OCI-M1 (cell line): ENCODE results near the gene DCST1.

Source experiments
- DNase-seq: peaks from one replicate; lab custom pipeline; 2025; lab: John Stamatoyannopoulos, UW

Gene DCST1

DNA sequence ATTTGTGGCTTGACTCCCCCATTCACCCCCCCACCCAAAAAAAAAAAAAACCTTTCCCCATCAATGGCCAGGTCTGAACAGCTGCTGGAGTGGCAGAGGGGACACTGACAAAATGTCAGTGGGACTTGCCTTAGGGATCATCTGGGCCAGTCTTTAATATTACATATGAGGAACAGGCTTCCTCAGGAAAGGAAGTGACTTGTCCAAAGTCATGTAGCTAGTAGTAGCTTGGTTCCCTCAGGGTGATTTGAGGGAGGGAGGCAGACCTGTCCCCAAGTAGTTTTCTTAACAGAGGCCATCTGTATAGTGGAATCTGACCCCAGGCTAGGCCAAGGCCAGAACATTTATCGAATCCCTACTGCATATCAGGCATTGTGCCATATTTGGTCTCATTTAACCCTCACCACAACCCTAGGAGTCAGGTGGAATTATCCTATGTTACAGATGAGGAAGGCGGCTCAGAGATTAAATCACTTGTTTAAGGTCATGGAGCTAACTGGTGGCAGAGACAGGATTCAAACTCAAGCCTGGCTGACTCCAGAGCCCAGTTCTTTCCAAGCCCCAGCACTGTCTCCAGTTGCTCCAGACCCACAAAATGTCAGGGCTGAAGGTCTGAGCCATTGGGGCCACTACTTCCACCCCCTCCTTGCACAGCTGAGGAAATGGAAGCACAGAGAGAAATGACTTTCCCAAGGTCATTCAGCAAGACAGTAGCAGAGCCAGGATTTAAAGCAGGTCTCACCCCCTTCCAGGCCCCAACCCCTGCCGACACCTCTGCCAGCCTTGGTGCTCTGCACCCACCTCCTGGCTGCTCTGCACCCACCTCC is 20.6 kb upstream of the DCST1 start:
- peak; percentile 71 for DNase-seq

DNA sequence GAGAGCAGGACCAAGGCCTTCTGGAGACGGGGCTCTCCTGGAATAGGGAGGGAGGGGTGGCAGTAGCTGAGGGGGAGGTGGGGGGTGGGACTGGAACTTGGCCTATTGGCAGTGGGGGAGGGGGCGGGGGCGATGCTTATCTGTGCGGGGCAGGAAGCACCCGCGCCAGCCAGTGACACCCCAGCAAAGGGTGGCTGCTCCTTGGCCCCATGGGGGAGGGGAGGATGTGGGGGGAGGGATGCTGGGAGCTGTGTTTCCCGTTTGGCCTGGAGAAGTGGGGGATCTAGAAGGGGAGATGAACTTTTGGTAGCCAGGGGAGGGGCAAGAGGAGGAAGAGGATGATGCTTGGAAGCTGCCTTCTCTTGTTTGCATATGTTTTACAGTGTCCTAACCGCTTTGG is 20.0 kb upstream of the DCST1 start:
- DNase-seq, result peak; percentile 59

DNA sequence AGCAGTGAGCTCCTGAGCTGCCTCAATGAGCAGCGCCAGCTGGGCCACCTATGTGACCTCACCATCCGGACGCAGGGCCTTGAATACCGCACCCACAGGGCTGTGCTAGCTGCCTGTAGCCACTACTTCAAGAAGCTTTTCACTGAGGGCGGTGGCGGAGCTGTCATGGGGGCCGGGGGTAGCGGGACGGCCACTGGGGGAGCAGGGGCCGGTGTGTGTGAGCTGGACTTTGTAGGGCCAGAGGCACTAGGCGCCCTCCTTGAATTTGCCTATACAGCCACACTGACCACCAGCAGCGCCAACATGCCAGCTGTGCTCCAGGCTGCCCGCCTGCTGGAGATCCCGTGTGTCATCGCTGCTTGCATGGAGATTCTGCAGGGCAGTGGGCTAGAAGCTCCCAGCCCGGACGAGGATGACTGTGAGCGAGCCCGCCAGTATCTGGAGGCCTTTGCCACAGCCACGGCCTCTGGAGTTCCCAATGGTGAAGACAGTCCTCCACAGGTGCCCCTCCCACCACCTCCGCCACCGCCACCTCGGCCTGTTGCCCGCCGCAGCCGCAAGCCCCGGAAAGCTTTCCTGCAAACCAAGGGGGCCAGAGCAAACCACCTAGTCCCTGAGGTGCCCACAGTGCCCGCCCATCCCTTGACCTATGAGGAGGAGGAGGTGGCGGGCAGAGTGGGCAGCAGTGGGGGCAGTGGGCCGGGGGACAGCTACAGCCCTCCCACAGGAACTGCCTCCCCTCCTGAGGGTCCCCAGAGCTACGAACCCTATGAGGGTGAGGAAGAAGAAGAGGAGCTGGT is 18.7 kb upstream of the DCST1 start:
- no peak for DNase-seq

DNA sequence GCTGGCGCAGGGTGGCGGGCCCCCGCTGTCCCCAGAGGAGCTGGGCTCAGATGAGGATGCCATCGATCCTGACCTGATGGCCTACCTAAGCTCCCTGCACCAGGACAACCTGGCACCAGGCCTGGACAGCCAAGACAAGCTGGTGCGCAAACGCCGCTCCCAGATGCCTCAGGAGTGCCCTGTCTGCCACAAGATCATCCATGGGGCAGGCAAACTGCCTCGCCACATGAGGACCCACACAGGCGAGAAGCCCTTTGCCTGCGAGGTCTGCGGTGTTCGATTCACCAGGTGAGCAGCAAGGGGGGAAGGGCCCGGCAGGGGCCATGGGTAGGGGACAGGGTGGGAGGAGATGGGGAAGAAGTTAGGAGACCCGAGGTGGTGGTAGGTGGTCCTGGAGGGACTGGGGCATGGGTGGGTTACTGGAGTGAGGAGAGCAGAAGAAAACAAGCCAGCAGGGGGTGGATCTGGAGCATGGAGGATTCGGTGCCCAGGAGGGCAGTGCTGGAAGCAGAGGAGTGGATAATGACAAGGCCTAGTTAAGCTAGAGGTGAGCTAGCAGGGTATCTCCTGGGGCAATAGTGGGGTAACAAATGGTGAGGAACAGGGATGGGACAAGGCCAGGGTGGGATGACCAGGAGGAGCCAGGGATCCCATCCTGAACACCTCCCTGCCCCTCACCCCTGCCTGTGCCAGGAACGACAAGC is 17.9 kb upstream of the DCST1 start:
- no peak for DNase-seq

DNA sequence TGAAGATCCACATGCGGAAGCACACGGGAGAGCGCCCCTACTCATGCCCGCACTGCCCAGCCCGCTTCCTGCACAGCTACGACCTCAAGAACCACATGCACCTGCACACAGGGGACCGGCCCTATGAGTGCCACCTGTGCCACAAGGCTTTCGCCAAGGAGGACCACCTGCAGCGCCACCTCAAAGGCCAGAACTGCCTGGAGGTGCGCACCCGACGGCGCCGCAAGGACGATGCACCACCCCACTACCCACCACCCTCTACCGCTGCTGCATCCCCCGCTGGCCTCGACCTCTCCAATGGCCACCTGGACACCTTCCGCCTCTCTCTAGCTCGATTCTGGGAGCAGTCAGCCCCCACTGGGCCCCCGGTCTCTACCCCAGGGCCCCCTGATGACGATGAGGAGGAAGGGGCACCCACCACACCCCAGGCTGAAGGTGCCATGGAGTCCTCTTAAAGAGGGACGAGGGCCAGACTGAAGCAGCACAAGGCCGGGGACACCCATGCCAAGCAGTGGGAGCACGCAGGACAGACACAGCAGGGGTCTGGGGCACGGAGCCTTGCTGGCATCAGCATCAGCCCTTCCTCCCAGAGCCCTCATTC is 17.3 kb upstream of the DCST1 start:
- no peak for DNase-seq

DNA sequence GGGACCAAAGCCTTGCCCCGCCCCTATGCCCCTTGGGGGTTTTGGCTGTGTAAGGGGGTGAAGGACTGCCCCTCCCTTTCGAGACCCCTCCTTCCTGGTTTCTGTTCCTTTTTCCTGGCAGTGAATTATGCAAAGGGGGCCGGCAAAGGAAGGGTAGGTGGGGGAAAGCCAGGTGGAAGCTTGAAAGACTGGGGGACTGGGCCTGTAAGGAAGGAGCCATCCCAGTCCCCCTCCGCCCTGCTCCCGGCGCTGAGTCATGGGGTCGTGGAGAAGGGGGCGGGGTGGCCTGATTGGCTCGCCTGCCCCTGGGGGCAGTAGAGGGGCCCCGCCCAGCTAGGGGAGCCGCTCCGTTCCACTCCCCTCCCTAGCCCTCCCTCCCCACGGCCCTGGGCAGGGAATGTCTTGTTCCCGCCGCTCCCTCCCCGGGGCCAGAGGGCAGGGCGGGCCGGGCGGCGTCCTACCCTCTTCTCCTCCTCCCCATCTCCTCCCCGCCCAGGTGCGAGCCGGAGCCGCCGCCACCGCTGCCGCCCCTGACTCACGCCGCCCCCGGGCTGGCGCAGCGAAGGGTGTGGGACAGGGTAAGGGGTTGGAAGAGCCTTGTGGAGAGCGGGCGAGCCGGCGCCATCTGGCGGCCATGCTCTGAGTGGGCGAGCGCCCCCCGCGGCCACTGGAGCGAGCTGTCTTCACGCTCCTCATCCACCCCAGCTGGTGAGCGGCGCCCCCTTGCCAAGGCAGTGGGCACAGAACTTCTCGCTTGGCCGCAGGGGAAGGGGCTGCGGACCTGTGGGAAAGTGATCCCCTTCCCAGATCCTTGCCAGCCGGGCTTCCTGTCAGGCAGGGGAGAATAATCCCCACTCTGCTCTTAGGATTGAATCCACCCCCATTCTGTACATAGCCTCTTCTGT is 16.3 kb upstream of the DCST1 start:
- DNase-seq, result peak; percentile 98

DNA sequence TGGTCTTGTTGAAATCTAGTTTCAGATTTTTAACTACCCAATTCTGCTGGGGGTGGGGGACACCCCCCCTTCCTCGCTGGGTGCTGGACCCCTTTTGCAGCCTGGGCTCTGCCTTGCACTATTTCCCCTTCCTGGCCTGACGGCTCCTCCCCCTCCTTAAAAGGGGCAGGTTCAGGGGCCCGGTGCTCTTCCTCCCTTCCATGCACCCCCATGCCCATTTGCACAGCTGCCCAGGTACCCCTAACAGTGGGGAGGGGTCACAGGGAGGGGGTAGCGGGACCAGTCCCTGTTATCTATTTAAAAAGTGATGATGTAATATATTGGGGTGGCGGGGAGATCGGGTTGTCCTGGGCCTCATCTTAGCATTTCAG is 15.7 kb upstream of the DCST1 start:
- no peak for DNase-seq

DNA sequence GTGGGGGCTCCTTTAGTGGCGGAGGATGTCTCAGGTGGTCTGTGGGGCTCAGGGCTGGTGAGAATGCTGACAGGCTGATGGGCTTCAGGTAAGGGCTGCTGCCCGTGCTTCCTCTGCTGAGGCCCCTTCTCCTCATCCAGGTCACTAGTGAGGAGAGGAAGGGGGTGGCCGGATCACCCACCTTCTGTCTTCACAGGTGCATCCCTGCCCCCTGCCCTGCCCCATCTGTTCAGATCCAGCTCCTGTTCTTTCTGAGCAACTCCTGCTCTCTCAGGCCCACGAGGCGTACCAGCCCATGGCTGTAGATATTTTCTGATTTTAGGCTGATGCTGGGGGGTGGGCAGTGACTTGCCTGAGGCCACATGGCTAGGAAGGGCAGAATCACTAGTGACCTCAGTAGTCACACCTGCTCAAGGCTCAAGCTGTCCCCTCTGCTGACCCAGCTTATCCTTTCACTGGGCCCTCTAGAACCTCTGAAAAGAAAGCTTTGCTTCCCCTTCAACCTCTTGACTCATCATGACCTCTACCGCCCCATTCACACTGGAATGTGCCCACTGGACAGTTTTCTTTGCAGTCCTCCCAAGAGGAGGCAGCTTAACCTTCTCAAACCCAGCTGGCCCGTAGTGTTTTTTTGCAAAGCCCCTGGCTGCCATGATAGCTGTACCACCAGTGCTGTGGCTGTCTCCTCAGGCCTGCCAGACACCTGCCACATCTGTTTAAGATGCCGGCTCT is 14.8 kb upstream of the DCST1 start:
- DNase-seq, result no peak

DNA sequence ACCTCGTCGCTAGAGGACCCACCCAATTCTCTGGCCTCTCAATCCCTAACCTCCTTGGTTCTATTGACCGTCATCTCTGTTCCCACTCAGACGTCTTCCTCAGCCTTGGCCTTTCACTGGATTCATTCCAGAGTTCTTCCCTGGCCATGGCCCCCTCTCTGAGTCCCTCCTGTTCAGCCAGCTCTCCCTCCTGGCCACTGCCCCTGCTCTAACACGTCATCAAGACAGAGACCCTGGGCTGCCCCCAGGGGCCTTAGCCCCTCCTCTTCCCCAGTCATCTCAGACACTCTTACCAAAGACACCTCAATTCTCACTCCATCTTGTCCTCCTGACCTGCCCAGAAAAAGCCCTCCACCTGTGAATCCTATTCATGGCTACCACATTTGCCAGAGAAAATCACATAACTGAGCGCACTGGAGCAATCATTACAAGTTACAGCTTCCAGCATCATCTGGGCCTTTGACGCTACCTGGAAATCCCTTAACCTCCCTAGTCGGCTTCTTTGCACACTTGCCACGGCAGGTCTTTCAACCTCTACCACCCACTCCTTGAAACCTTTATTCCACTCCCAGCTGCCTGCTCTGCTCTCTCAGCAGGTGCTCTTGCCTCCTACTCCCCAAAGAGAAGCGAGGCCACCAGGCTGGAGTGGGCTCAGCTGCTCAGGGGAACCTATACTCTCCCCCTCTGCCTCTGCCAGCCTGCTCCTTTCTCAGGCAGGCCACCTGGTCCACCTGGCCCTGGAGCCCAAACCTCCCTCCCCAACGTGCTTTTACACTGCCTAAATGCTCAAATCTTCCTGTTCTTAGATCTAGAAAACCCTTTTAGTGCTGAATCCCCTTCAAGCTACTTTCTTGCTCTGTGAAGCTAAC is 14.0 kb upstream of the DCST1 start:
- no peak for DNase-seq

DNA sequence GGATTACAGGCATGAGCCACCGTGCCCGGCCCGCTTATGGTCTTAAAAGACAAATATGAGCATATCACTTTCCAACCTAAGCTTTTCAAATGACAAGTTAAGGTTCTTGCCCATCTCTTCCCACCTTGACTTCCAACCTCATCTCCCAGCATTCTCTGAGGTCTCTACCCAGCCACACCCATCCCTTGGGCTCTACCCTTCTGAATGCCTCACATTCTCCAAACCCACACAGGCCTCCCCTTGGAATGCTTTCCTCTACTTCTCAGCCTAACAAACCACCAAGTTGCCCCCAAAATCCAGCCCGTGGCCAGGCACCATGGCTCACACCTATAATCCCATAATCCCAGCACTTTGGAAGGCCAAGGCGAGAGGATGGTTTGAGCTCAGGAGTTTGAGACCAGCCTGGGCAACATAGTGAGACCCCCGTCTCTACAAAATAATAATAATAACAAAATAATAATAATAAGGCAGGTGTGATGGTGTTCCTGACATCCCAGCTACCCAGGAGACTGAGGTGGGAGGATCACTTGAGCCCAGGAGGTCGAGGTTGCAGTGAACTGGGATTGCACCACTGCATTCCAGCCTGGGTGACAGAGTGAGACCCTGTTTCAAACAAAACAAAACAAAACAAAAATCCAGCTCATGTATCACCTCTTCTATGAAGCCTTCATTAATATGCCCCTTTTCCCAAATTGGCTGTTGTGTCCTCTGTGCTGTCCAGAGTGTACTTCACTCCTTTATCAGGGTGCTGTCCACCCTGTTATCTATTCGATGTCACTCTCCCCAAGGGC is 11.3 kb upstream of the DCST1 start:
- DNase-seq, result no peak

DNA sequence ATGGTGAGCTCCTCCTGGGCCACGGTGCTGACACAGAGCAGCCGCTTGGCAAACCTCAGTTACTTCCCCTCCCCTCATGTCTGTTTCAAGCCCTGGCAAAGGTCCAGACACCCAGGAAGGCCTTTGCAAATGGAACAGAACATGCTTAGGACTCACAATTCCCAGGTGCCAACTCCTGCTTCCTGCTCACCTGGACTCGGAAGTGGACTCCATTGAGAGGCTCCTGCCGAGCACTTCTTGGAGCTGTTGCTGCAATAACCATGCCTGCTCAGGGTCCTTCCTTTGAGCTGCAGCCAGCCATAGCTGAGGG is 10.7 kb upstream of the DCST1 start:
- peak; percentile 47 for DNase-seq

DNA sequence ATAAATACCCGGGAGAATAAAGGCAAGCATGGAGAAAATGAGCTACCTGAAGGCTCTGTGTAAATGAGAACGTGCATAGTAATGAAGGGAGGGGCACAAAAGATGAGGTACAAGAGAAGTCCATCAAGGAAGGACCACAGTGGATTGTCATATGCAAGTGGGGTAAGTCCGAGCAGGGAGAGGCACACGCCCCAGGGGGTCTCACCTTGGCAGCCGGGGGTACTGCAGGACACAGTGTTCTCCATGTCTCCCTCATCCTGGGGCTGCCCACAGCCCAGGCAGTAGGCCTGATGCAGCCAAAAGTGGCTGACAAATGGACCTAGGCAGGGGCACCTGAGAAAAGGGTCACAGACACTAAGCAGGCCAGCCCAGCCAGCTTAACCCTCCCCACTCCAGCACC is 10.0 kb upstream of the DCST1 start:
- no peak for DNase-seq

DNA sequence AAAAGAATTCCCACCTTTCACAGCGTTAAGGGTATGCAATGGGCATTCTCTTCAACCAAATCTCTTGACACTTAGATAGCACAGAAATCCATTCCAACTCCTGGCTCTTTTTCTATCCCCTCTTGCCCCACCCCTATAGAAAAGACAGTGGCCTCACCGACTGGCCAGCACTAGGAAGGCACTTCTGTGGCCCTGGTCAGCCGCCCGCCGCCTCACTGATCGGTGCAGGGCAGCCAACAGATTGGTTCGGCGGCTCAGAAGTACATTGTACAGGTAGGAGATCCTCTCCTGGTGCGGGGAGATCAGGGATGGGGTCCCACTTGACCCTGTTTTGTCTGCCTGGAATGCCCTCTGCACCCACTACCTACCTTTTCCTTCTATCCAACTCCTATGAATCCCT is 9.3 kb upstream of the DCST1 start:
- DNase-seq, result no peak

DNA sequence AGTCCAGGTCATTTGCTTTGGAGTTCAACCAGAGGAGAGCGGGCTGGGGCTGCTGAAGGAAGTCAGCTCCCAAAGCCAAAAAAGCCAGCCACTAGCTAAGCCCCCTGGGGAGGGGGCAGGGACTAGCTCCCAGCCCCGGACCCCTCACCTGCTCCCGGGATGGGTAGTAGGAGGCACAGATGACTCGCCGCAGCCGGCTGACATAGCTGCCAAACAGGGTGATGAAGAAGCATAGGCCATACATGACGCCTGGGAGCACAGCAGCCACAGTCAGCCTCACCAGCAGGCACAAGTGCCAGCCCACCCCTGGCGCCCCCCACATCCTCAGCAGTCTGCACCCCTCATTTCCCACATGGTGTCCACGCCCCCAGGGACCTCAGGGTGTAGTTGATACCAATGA is 7.5 kb upstream of the DCST1 start:
- DNase-seq, result no peak

DNA sequence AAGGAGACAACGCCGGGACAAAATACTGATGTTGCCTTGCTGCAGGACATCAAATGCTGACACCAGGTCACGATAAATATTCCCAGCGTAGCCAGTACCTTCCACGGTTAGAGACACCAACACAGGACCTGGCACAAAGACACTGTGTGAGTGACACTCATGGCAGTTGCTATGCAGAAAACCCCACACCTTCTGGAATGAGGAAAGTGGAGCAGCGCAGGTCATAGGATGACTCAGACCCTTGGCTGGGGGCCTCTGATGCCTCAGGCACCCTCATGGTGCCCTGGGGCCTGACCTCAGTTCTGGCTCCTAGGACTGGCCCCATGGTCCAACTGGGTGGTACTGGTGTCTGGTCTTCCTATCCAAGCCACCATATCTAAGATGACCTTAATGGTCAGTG is 7.0 kb upstream of the DCST1 start:
- no peak for DNase-seq

DNA sequence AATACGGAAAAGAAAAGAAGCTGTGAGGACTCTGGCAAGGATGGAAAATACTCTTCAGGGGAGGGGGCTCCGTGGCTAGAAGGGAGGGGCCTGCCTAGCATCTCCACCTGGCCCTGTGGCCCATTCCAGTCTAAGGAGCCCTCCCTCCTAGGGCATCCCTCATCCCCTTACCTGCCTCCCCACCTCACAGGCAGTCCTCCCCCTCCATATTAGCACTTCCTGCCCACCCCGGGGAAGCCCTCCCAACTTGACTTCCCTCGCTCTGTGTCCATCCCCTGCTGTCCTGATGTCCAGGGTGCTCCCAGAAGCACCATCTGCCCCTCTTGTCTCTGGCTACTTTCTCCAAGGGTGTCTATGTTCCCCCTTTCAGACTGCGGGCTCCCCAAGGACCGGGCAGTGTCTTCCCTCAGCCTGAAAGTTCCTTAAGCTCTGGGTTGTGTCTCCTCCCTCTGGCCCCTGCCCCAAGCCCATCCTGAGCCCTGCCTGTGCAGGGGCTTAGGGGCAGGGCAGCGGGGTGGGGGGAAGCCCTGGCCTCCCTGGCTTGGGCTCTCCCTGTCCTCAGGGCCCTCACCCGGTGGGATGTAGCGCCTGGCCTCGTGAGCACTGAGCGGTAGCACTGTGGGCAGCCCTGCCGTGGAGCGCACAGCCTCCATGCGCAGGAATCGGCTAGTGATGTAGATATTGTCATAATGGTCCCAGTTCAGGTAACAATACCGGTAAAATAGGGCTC is 3.9 kb upstream of the DCST1 start:
- DNase-seq, result no peak

DNA sequence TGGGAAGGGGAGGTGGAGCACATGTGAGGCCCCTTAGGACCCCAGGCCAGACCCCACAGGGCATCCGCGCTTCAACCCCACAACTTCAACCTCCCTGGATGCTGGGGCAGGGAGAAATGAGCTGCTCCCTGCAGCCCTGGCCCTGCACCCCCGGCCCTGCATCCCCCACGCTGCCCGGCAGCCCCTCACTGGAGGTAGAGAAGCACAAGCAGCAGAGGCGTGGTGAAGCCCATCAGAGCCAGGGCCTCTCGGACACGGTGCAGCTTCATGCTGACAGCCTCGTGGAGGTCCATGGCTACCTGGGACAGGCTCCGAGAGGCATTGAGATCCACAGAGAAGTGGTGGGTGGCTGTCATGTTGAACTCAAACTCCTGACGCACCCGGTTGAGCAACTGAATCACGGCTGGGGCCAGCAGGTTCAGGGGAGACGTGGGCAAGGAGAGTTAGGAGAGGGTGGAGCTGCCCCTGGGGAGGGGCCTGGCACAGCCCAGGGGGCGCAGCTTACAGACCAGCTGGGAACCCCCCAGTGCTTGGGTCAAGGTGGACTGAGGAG is 3.3 kb upstream of the DCST1 start:
- no peak for DNase-seq

DNA sequence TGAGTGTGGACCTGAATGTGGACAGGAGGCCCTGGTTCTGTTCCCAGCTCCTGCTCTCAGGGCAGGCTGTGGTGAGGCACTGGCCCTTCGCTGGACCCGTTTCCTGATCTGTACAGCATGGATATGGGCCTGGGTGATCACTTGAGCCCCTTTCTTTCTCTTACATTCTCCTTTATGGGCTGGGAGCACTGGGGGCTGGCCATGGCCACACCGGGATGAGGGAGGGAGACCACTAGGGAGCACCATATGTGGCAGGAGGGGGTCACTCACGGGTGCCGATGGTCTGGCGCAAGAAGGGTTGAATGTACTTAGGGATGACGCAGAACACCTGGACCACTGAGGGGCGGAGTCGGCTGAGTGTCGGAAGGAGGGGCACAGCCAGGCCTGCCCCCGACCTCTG is 2.7 kb upstream of the DCST1 start:
- no peak for DNase-seq
